GM12878 (cell line): ENCODE data around the gene RFX3. TPM values are rescaled to one million over a fixed set of nuclear protein-coding genes. Genes with fewer than 3 reads are reported as not detected.

Experiments
- ATAC-seq: fragments of 200-7000 bp; cut with Tn5 transposase; 3 replicates; pipeline ENCODE4 v1.9.1; 2020; ENCODE audit warnings: mild to moderate bottlenecking, moderate library complexity
- BruUV-seq: library from RNA; stranded (reverse); fragments of 400-500 nt; replicated peaks from 2 replicates; lab custom pipeline; 2021; lab: Mats Ljungman, UMichigan
- CTCF ChIA-PET: fragments of 300-600 bp; sonication (Branson Sonifier 250); formaldehyde crosslinking; extraction: SDS; loops from one replicate; lab custom pipeline; 2021; ENCODE audit warnings: inconsistent platforms; lab: Yijun Ruan, JAX
- POLR2A ChIA-PET: fragments of 350-600 bp; formaldehyde crosslinking; extraction: SDS; loops from one replicate; lab custom pipeline; 2021; ENCODE audit warnings: inconsistent platforms; lab: Charles Lee
- RAD21 ChIA-PET: fragments of 300-600 bp; sonication (Branson Sonifier 250); formaldehyde crosslinking; loops from one replicate; lab custom pipeline; 2023; ENCODE audit warnings: antibody characterized with exemption; ENCODE audit not compliant: unreplicated experiment; lab: Charles Lee
- SMC1A ChIA-PET: fragments of 300-600 bp; sonication (Branson Sonifier 250); formaldehyde crosslinking; loops from one replicate; lab custom pipeline; 2023; ENCODE audit not compliant: unreplicated experiment, uncharacterized antibody; lab: Charles Lee
- DNase-seq: peaks from one replicate; pipeline ENCODE4 v3.0.0-alpha.2; 2011; ENCODE audit warnings: low read depth, low spot score
- FAIRE-seq: peaks from 3 replicates; lab custom pipeline; 2011; peaks lifted over from hg19 to GRCh38; lab: Jason Lieb, UNC
- H2AFZ ChIP-seq: 2 replicates; pipeline ENCODE4 v1.6.0; 2011; ENCODE audit warnings: low read depth, low read length, control low read depth; ENCODE audit not compliant: control insufficient read depth
- H3K27ac ChIP-seq: 2 replicates; pipeline ENCODE4 v1.5.1; 2011; ENCODE audit warnings: control low read depth; ENCODE audit not compliant: control insufficient read depth, insufficient read depth
- H3K27me3 ChIP-seq, 2 experiments: replicated peaks in 1 of 2; 2 replicates each; pipeline versions ENCODE4 v1.6.0 to v1.6.1; 2011; ENCODE audit warnings: low read length in 1 of 2; ENCODE audit not compliant: control insufficient read depth in 2 of 2, insufficient read depth in 2 of 2
- H3K36me3 ChIP-seq, 2 experiments: 2 replicates each; pipeline ENCODE4 v1.5.1; 2011; ENCODE audit warnings: low read length in 1 of 2; ENCODE audit not compliant: control insufficient read depth in 2 of 2, insufficient read depth in 2 of 2
- H3K4me1 ChIP-seq: 2 replicates; pipeline ENCODE4 v1.6.1; 2011; ENCODE audit warnings: mild to moderate bottlenecking, low read length, moderate library complexity, mixed read lengths; ENCODE audit not compliant: control insufficient read depth, insufficient read depth
- H3K4me2 ChIP-seq: 2 replicates; pipeline ENCODE4 v1.6.0; 2011; ENCODE audit warnings: control low read depth; ENCODE audit not compliant: control insufficient read depth, insufficient read depth
- H3K4me3 ChIP-seq: fragments of 200-600 bp; sonication (generic); 2 replicates; pipeline ENCODE4 v1.5.1; 2016
- H3K79me2 ChIP-seq: 2 replicates; pipeline ENCODE4 v1.6.0; 2011; ENCODE audit warnings: low read length; ENCODE audit not compliant: control insufficient read depth, insufficient read depth
- H3K9ac ChIP-seq: 2 replicates; pipeline ENCODE4 v1.8.0; 2011; ENCODE audit warnings: low read length, control low read depth, mixed read lengths; ENCODE audit not compliant: control insufficient read depth, insufficient read depth
- H3K9me3 ChIP-seq: replicated peaks from 3 replicates; pipeline ENCODE4 v1.5.1; 2011; ENCODE audit warnings: mild to moderate bottlenecking, low read length; ENCODE audit not compliant: control insufficient read depth, insufficient read depth
- H4K20me1 ChIP-seq: 2 replicates; pipeline ENCODE4 v1.6.0; 2011; ENCODE audit not compliant: control insufficient read depth, insufficient read depth
- BMI1 ChIP-seq: fragments of 450-650 bp; IDR thresholded peaks from 2 replicates; pipeline ENCODE4 v1.6.1; 2016; ENCODE audit warnings: mild to moderate bottlenecking, moderate library complexity, borderline replicate concordance
- CBX3 ChIP-seq: fragments of 200-600 bp; sonication (generic); IDR thresholded peaks from 2 replicates; pipeline ENCODE4 v1.6.1; 2016; ENCODE audit warnings: low read depth, borderline replicate concordance
- CEBPZ ChIP-seq: fragments of 150-350 bp; IDR thresholded peaks from 2 replicates; pipeline ENCODE4 v1.6.1; 2016; ENCODE audit warnings: low read depth, low read length
- FOXK2 ChIP-seq: fragments of 450-650 bp; IDR thresholded peaks from 2 replicates; pipeline ENCODE4 v1.6.1; 2017; ENCODE audit warnings: mild to moderate bottlenecking, moderate library complexity
- GATAD2B ChIP-seq: fragments of 450-650 bp; conservative IDR thresholded peaks from 2 replicates; pipeline ENCODE4 v1.6.1; 2017; ENCODE audit warnings: low read depth, mild to moderate bottlenecking, moderate library complexity
- LARP7 ChIP-seq: fragments of 450-650 bp; IDR thresholded peaks from 2 replicates; pipeline ENCODE4 v1.6.1; 2017; ENCODE audit warnings: mild to moderate bottlenecking
- NKRF ChIP-seq: fragments of 450-650 bp; conservative IDR thresholded peaks from 2 replicates; pipeline ENCODE4 v1.6.1; 2017; ENCODE audit warnings: mild to moderate bottlenecking, moderate library complexity
- NR2C1 ChIP-seq: fragments of 450-650 bp; IDR thresholded peaks from 2 replicates; pipeline ENCODE4 v1.6.1; 2017; ENCODE audit warnings: antibody characterized with exemption, mild to moderate bottlenecking, moderate library complexity
- PML ChIP-seq: IDR thresholded peaks from 2 replicates; pipeline ENCODE4 v1.6.1; 2012; ENCODE audit warnings: low read length, inconsistent platforms
- RCOR1 ChIP-seq: conservative IDR thresholded peaks from 2 replicates; pipeline ENCODE4 v1.6.1; 2012; ENCODE audit warnings: low read depth, low read length, improper control_type of control experiment
- SMC3 ChIP-seq: IDR thresholded peaks from 2 replicates; pipeline ENCODE4 v1.6.1; 2011; ENCODE audit warnings: low read length, improper control_type of control experiment, borderline replicate concordance
- TBL1XR1 ChIP-seq: IDR thresholded peaks from 2 replicates; pipeline ENCODE4 v1.6.1; 2012; ENCODE audit warnings: low read depth, low read length, improper control_type of control experiment
- TCF12 ChIP-seq: IDR thresholded peaks from 2 replicates; pipeline ENCODE4 v1.6.1; 2011; ENCODE audit warnings: low read depth, mild to moderate bottlenecking, low read length
- USF2 ChIP-seq: IDR thresholded peaks from 2 replicates; pipeline ENCODE4 v1.6.1; 2011; ENCODE audit warnings: low read depth, low read length, improper control_type of control experiment, borderline replicate concordance
- ZNF384 ChIP-seq: IDR thresholded peaks from 2 replicates; pipeline ENCODE4 v1.6.1; 2012; ENCODE audit warnings: low read depth, mild to moderate bottlenecking, low read length, improper control_type of control experiment, borderline replicate concordance
- WGBS: methylation state at CpG from one replicate; pipeline ENCODE4 v1.1.6; 2016; ENCODE audit warnings: low lambda C conversion rate; ENCODE audit not compliant: insufficient replicate concordance, insufficient coverage; ENCODE audit errors: missing lambda C conversion rate; 5-methylcytosine and 5-hydroxymethylcytosine counted together
- in situ Hi-C: fragments of 300-500 bp; cut with MboI; formaldehyde crosslinking; loops from 9 replicates; pipeline ENCODE4 v1.14.3; 2018; ENCODE audit warnings: mixed read lengths
- intact Hi-C: fragments of 100-400 bp; cut with micrococcal nuclease; formaldehyde crosslinking; loops from one replicate; pipeline ENCODE4 v1.14.2; 2022; ENCODE audit not compliant: unreplicated experiment
- polyA plus RNA-seq, 11 experiments: library from polyadenylated mRNA; depleted of rRNA in 4 of 11; unstranded in 6 of 11; stranded (reverse) in 5 of 11; fragments of >200 nt; fragmentation: Nextera tagmentation in 4 of 11; fragmentation: Illumina TruSeq in 1 of 11; extraction: Ambion mirVana in 4 of 11; extraction: Trizol in 1 of 11; gene quantifications; 1 replicate in 1 of 11; 2 replicates in 10 of 11; pipeline versions ENCODE4 v1.2.1 to v1.2.3, GENCODE V29; 2011 to 2016; ENCODE audit warnings: inconsistent platforms in 2 of 11, missing spikeins in 2 of 11, low read depth in 1 of 11
- total RNA-seq, 4 experiments: library from RNA; depleted of rRNA in 3 of 4; stranded (reverse); fragments of >200 nt in 3 of 4; fragmentation: Illumina TruSeq in 1 of 4; extraction: Trizol in 1 of 4; gene quantifications; 2 replicates each; pipeline versions ENCODE4 v1.2.1 to v1.2.3, GENCODE V29; 2013 to 2021

RFX3 gene
- total and polyA plus RNA-seq, 10 of the 15 experiments (the other 5 are each of a cell fraction or from before 2014, with no cell fraction given), result 1.2 to 26.4 (median 6.7) TPM

- Histone ChIP-seq H2AFZ (no peak overlapping the region), H3K9ac (no peak overlapping the region), H4K20me1 (no peaks in the 10 kb centered on the region), H3K36me3 (no peaks in the 10 kb centered on the region), H3K4me3 (no peak overlapping the region), H3K27ac (no peak overlapping the region), H3K4me2 (no peak overlapping the region), H3K9me3 (peaks cover 2% of the 10 kb centered on the region; the same call in 1 of the 3 replicates), H3K27me3 (no peaks in the 10 kb centered on the region), H3K4me1 (peaks cover 8% of the 10 kb centered on the region), H3K79me2 (peaks cover 25% of the 10 kb centered on the region)
- POLR2A ChIA-PET, result interaction anchor here (2.9 to 3.4 kb wide), 3 partner anchors 7 to 21 kb away, joined by 9 to 42 read pairs (median 26); partner anchors contain the start of gene RFX3
- no TSS peak for BruUV-seq
- in situ Hi-C loops, result no loop called here
- TF ChIP-seq CEBPZ (no peak), TCF12 (no peak), TBL1XR1 (no peak), GATAD2B (no peak), LARP7 (no peak), NKRF (no peak), ZNF384 (no peak), SMC3 (no peak), NR2C1 (no peak), CBX3 (no peak), BMI1 (no peak), FOXK2 (no peak), RCOR1 (no peak), USF2 (no peak), PML (no peak)
- intact Hi-C loops, result loop anchor here (5.0 kb wide), 1 partner anchor 119 kb away; no protein-coding TSS in a partner anchor
- no peak for ATAC-seq
- no peak for DNase-seq
- FAIRE-seq, result no peak
- RAD21 ChIA-PET, result interaction anchor here (0.8 to 3.5 kb wide), 4 partner anchors 9 to 29 kb away, joined by 3 to 49 read pairs (median 9); no protein-coding TSS in a partner anchor
- CTCF ChIA-PET, result interaction anchor here (3.2 kb wide), 1 partner anchor 17 kb away, joined by 23 read pairs; no protein-coding TSS in a partner anchor
- SMC1A ChIA-PET, result interaction anchor here (0.9 to 3.5 kb wide), 5 partner anchors 8 to 132 kb away, joined by 3 to 43 read pairs (median 14); no protein-coding TSS in a partner anchor
- 98% methylated on average over 2 of the region's 2 CpGs for WGBS
These were observed 19.6 kb downstream of the RFX3 start for GRCh38 chr9:3506164-3506563.
